ENCODE results near the gene EPS15.

EPS15 gene

DNA sequence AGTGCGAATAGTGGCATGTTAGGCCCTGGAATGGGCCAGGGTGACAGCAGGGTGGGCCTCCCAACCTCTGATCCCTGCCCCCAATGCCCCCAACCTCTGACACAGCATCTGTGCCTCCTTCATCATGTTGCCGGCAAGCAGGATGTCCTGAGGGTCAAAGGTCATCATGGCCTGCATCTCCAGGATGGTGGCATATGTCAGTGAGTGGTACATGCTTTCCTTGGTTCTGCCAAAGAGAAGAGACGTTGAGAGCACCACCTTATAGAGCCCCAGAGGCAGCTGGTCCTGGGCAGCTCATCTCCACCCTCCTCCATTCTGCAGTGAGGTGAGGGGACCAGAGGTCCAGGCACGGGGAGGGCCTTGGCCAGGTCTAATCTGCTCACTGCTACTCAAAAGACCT, 206.3 kb downstream of the EPS15 start:
- H3K4me2 ChIP-seq (ENCODE audit: low read length) = no peak overlapping the region
- H3K27me3 ChIP-seq (ENCODE audit: insufficient read depth, low read length) = no peaks in the 10 kb centered on the region

DNA sequence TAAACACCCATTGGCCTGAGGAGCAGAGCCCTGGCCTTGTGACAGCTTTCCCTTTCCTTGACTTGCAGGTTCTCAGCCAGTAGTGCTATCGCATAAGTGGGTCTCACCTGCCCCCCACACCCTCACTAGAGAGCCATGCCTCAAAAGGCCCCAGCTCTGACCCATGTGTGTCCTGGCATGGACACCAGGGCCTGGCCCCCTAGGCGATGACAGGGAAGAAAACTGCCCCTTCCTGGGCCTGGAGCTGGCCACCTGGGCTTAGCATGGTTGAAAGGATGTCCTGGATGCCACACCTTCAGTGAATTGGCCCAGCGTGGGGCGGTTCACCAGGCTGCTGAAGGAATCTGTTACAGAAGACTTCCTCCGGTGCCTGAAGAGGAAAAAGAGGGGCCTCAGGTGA, 207.2 kb downstream of the EPS15 start:
- H3F3A ChIP-seq (ENCODE audit: insufficient read depth, low read length) = no peaks in the 10 kb centered on the region
- no peak for TF ChIP-seq EZH2 (IDR thresholded peaks at IDR 0.05; ENCODE audit: borderline replicate concordance, low read length)
- TF ChIP-seq, protein P1, sequence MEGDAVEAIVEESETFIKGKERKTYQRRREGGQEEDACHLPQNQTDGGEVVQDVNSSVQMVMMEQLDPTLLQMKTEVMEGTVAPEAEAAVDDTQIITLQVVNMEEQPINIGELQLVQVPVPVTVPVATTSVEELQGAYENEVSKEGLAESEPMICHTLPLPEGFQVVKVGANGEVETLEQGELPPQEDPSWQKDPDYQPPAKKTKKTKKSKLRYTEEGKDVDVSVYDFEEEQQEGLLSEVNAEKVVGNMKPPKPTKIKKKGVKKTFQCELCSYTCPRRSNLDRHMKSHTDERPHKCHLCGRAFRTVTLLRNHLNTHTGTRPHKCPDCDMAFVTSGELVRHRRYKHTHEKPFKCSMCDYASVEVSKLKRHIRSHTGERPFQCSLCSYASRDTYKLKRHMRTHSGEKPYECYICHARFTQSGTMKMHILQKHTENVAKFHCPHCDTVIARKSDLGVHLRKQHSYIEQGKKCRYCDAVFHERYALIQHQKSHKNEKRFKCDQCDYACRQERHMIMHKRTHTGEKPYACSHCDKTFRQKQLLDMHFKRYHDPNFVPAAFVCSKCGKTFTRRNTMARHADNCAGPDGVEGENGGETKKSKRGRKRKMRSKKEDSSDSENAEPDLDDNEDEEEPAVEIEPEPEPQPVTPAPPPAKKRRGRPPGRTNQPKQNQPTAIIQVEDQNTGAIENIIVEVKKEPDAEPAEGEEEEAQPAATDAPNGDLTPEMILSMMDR (IDR thresholded peaks at IDR 0.05; ENCODE audit: low read length) = no peak
- no peak overlapping the region for H3K27ac ChIP-seq (ENCODE audit: low read depth, low read length, poor library complexity, severe bottlenecking)
- H2AFZ ChIP-seq (ENCODE audit: low read length) = no peak overlapping the region
- H3K9ac ChIP-seq (ENCODE audit: low read length) = no peak overlapping the region
- H3K9me3 ChIP-seq (ENCODE audit: low read length) = no peaks in the 10 kb centered on the region
- no peak overlapping the region for H3K4me2 ChIP-seq (ENCODE audit: low read length)
- H3K36me3 ChIP-seq (ENCODE audit: insufficient read depth, low read length) = no peaks in the 10 kb centered on the region
- H3K4me3 ChIP-seq (ENCODE audit: low read depth, low read length, poor library complexity, severe bottlenecking) = no peak overlapping the region
- H4K20me1 ChIP-seq (ENCODE audit: insufficient read depth, low read length) = no peaks in the 10 kb centered on the region
- no peaks in the 10 kb centered on the region for H3K4me1 ChIP-seq (ENCODE audit: insufficient read depth, low read length, severe bottlenecking)
- H3K27me3 ChIP-seq (ENCODE audit: insufficient read depth, low read length) = no peaks in the 10 kb centered on the region
- no peaks in the 10 kb centered on the region for H3K9me2 ChIP-seq (ENCODE audit: low read depth, low read length)
- H3K79me2 ChIP-seq (ENCODE audit: insufficient read depth, low read length) = no peaks in the 10 kb centered on the region

More for the DNA sequence above, 206.3 kb downstream of the EPS15 start:
- Histone ChIP-seq H3K9ac (ENCODE audit: low read length) (no peak overlapping the region), H3K4me1 (ENCODE audit: insufficient read depth, low read length, severe bottlenecking) (no peaks in the 10 kb centered on the region), H3K79me2 (ENCODE audit: insufficient read depth, low read length) (no peaks in the 10 kb centered on the region), H3F3A (ENCODE audit: insufficient read depth, low read length) (no peaks in the 10 kb centered on the region), H4K20me1 (ENCODE audit: insufficient read depth, low read length) (no peaks in the 10 kb centered on the region), H3K27ac (ENCODE audit: low read depth, low read length, poor library complexity, severe bottlenecking) (no peak overlapping the region), H3K9me2 (ENCODE audit: low read depth, low read length) (no peaks in the 10 kb centered on the region), H3K36me3 (ENCODE audit: insufficient read depth, low read length) (no peaks in the 10 kb centered on the region), H2AFZ (ENCODE audit: low read length) (no peak overlapping the region), H3K4me3 (ENCODE audit: low read depth, low read length, poor library complexity, severe bottlenecking) (no peak overlapping the region), H3K9me3 (ENCODE audit: low read length) (no peaks in the 10 kb centered on the region)
- TF ChIP-seq, protein P1 (IDR thresholded peaks at IDR 0.05; ENCODE audit: low read length) = no peak
- TF ChIP-seq EZH2 (IDR thresholded peaks at IDR 0.05; ENCODE audit: borderline replicate concordance, low read length) = no peak

DNA sequence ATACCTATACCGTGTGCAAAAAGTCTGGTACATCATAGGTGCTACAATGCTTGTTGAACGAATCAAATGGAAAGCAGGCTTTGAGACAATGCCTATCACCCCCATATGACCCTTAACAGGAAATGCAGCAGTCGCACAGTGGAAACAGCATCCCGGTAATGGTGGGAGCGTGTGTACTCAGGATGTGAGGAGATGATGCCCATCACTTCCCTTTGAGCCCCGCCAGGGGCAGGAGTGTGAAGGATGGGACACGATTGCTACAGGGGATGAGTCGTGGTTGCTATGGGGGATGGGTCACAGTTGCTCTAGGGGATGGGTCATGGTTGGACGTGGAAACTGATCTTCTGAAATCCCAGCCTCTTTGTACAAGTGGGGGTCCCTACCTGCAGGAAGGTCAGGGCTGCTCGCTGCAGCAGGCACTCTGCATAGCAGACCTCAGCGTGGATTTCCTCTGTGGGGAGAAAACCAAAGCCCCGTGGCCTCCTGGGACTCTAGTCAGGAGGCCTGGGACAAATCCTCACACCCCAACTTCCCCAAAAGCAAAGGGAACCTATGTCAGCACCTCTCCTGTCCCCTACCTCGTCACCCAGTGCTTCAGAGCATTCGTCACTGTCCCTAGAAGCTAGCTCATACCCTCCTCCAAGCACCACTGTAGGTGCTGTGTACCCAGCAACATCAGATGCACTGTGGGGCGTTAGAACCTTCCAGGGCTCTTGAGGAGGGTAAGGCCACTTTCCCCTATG, 208.0 kb downstream of the EPS15 start:
- TF ChIP-seq, protein P1 (IDR thresholded peaks at IDR 0.05; ENCODE audit: low read length) = no peak
- no peak for TF ChIP-seq EZH2 (IDR thresholded peaks at IDR 0.05; ENCODE audit: borderline replicate concordance, low read length)
- no peaks in the 10 kb centered on the region for H3F3A ChIP-seq (ENCODE audit: insufficient read depth, low read length)

More for the DNA sequence above, 208.0 kb downstream of the EPS15 start:
- H2AFZ ChIP-seq (ENCODE audit: low read length) = no peak overlapping the region
- H3K27ac ChIP-seq (ENCODE audit: low read depth, low read length, poor library complexity, severe bottlenecking) = no peak overlapping the region
- no peaks in the 10 kb centered on the region for H3K79me2 ChIP-seq (ENCODE audit: insufficient read depth, low read length)
- H3K9me2 ChIP-seq (ENCODE audit: low read depth, low read length) = no peaks in the 10 kb centered on the region
- no peaks in the 10 kb centered on the region for H4K20me1 ChIP-seq (ENCODE audit: insufficient read depth, low read length)
- no peaks in the 10 kb centered on the region for H3K27me3 ChIP-seq (ENCODE audit: insufficient read depth, low read length)
- no peak overlapping the region for H3K4me2 ChIP-seq (ENCODE audit: low read length)
- no peaks in the 10 kb centered on the region for H3K4me1 ChIP-seq (ENCODE audit: insufficient read depth, low read length, severe bottlenecking)
- H3K4me3 ChIP-seq (ENCODE audit: low read depth, low read length, poor library complexity, severe bottlenecking) = no peak overlapping the region
- H3K9me3 ChIP-seq (ENCODE audit: low read length) = no peaks in the 10 kb centered on the region
- H3K9ac ChIP-seq (ENCODE audit: low read length) = no peak overlapping the region
- H3K36me3 ChIP-seq (ENCODE audit: insufficient read depth, low read length) = no peaks in the 10 kb centered on the region
